HG03439 (cell line): ENCODE measurements around the gene ZNF714.
"Not testable (repeated sequence)": the region's sequence is repeated elsewhere in the genome, so short reads cannot be mapped to it uniquely, and the experiment has no call there.

Experiments used
- ATAC-seq: cut with Tn5 transposase; IDR thresholded peaks from one replicate; pipeline ENCODE4 v1.9.1; 2021; ENCODE audit warnings: mild to moderate bottlenecking, moderate library complexity; ENCODE audit not compliant: unreplicated experiment

The ZNF714 gene

DNA sequence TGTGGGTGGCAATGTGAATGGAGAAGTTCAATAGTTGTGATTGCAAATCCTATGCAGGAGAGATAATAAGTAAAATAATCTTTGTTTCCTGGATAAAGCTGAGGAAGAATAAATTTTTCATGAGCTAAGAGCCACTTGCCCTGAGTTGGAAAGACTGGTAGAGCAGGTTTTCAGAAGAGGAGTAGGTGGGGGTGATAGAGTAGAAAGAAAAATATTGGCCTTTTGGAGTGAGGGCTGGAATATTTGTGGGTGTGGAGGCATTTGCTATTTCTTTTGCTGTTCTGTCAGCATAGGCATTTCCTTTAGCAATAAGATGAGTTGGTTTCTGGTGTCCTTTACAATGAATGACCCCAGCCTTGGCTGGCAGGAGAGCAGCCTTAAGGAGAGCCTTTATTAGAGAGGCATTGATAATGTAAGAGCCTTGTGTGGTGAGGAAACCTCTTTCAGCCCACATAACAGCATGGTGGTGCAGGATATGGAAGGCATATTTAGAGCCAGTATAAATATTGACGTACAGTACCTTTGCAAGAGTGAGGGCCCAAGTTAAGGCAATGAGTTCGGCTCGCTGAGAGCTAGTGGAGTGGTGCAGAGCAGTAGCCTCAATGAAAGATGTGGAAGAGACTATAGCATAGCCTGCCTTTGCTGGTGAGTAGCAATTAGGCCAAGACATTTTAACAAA lies 48.2 kb downstream of the ZNF714 start:
- ATAC-seq: no peak

DNA sequence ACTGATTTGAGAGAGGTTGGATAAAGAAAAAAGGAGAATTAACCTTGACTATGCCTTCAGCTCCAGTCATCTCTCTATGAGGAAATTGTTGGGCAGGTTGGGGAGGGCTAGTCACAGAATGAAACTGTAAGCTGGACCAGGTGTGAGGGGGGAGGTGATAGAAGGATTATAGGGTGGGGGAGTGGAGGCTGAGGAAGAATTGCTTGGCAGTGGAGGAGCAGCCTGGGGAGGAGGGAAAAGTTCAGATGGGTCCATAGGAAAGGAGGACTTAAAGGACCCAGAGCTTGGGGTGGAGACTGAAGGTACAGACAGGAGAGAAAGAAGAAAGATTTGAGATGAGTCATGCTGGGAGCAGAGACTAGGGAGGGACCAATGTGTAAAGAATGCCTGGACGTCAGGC lies 51.6 kb downstream of the ZNF714 start:
- no peak for ATAC-seq

DNA sequence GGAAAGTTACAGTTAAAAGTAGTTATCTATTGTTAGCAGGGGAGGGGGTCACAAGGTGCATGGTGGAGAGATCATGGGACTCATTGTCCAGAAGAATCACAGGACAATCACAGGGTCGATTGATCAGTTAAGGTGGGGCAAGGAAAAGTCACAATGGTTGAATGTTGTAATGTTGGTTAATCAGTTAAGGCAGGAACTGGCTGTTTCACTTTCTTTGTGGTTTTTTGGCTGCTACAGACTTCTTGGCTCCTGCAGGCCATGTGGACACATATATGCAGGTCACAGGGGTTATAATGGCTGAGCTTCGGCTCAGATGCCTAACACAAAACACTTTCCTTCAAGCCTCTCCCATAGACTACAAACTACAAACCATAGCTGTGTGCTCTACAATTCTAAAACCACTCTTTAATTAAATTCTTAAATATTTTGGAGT lies 52.9 kb downstream of the ZNF714 start:
- ATAC-seq: no peak

DNA sequence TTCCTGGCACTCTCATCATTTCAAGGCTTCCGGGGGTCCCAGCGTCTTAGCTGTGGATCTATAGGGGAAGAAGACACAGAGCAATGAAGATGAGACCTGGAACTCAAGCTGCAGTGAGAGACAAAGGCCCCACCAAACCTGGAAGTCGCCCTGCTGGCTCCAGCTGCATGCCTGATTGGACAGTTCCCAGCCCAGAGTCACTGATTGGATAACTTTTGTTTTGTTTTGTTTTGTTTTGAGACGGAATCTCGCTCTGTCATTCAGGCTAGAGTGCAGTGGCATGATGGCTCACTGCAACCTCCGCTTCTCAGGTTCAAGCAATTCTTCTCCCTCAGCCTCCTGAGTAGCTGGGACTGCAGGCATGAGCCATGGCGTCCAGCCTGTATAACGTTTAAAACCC lies 53.4 kb downstream of the ZNF714 start:
- no peak for ATAC-seq

DNA sequence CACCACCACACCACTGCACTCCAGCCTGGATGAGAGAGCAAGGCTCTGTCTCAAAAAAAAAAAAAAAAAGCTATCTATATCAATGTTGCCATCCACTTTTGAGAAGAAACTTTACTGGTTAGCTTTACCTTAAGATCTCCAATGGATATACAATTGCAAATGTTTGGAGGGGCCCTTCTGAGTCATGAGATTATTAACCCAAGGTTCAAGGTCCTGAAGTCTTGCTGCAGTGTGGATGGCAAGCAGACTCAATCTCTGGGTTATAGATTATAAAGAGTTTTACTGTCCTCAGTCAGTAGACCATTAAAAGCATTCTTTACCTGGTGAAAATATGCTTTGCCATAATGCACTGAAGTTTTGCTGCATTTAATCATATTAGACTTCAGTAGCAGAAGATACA lies 56.1 kb downstream of the ZNF714 start:
- ATAC-seq: no peak

DNA sequence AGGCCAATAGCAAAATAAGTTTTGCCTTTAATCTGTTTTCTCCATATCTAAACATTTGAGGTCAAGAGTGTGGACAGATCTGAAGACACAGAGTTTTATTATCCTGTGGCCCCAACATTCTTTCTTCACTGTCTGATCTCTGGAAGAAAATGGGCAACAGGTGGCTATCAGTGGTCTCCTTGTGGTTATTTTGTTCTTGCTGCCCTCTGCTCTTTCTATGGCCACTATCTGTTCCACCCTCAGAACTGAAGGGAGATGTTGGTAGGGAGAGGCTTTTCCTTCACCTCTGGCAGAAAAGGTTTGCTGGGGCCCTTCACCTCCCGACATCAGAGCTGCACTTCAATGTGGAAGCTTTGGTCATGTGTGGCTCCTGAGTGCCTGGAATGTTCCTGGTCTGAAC lies 59.0 kb downstream of the ZNF714 start:
- ATAC-seq: not testable (repeated sequence)

DNA sequence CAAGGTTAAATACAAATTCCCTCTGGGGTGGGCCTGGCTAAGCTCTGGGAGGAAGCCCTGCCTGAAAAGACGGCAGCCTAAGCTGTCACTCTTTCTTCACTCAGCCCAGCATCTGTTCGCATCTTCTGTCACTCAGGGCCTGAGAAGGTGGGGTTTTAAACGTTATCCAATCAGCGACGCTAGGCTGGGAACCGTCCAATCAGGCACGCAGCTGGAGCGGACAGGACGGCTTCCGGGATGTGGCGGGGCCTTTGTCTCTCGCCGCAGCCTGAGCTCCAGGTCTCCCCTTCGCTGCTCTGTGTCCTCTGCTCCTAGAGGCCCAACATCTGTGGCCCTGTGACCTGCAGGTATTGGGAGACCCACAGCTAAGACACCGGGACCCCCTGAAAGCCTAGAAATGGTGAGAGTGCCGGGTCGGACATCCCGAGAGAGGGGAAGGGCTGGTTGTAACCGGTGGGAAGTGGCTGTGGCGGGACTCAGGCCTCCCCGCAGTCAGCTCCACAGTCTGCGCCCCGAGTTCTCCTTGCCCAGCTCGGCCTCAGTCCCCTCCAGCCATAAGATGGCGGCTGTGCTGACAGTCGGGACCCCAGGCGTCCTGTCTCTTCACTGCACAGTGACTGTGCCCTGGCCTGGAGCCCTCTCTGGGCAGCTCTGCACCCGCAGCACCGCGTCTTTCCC lies 59.9 kb downstream of the ZNF714 start, which contains the start of gene ZNF431:
TSS of gene ZNF431 (plus strand) at position 254 of the 678 bp plus-strand sequence. CDS start at position 398, 144 bp downstream.
- ATAC-seq: peak; percentile 99

DNA sequence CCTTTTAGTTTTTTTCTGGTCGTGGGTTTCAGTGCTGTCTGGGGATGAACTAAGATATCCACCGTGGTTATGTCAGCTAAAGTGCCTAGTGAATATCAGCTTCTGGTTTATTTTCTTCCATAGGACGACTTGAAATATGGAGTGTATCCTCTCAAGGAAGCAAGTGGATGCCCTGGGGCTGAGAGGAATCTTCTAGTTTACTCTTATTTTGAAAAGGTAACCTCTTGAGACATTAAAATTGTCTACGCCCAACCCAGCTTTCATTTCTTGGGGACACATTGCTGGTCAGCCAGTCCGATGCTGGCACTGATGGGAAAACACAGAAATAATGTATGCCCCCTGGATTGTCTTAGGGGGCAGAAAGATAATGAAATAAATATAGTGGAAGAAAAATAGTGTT lies 61.4 kb downstream of the ZNF714 start:
- ATAC-seq: no peak

DNA sequence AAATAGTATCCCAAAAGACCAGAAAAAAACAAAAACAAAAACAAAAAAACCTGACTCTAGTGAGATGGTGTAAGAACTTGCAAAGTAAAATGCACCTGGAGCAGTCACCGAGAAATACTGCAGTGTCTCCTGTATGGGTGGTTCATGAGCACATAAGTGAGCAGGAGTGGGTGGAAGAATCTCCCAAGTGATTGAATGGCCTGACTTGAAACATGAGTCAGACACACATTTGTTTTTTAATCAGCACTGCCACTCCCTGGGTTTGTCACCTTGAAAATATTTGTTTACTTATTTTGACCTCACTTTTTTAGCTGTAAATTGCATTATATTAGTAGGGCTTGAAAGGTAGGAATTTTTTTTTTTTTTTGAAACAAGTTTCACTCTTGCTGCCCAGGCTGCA lies 61.9 kb downstream of the ZNF714 start:
- ATAC-seq: no peak

DNA sequence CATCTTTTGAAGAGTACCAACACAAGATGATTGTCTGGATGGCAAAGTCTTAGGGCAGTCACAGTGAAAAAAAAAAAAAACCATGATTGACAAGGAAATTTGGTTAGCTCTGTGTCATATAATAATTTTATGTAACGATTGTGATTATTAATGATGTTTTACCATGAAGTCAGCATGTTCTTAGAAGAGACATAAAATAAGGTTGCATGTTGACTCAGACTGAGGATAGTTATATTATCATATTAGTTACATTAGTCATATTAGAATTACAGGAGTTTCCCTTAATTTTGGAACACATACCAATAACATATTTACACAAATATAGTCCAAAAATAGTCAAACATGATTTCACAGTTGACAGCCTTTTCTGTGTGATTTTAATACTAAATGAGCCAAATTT lies 65.5 kb downstream of the ZNF714 start:
- no peak for ATAC-seq

DNA sequence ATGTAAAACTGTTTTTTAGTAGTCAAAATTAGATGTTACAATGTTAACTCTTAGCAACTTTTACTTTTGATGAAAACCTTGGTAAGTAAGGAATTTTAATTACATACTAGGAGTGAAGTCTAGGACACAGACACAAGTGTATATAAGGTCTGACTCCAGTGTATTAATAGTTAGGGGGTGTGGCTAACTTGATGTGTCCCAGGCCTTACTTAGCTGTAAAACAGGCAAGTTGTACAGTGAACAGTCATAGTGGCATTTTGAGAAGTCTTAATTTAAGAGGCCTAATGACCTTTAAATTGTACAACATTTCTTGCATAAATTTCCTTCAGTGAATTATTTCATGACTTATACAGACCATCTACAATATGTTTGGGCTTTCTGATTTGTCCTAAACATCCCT lies 66.7 kb downstream of the ZNF714 start:
- no peak for ATAC-seq

DNA sequence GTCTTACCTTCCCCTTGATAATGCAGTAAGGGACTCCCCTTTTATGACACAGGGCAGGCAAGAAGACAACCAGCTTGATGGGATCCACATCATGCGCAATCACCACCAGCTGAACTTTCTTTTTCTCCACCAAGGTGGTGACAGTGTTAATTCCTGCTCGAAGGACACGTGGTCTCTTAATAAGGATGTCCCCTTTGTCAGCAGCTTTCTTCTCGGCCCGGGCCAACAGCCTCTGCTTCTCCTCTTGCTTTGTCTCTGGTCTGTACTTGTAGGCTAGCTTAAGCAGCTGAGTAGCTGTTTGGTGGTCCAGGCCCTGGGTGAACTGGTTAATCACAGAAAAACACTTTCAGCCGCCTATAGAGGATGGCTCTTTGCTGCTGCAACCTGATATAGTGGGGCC lies 67.9 kb downstream of the ZNF714 start:
- no peak for ATAC-seq

DNA sequence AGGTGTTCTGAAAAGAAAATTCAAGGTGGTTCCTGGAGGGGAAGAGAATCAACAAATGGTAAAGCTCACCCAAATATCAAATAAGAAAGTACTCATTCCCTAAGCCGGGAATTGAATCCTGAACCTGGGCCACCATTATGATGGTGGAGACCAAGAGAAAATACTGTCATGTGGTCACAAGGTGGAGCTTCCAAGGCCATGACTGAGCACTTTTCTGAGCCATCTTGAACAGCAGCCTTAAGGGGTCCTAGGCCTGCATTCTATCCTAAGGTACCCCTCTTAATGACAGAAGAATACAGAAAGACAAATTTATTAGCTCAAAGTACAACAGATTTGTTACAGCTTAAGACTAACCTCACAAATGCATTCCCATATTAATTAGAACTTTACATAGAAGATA lies 69.5 kb downstream of the ZNF714 start:
- no peak for ATAC-seq

DNA sequence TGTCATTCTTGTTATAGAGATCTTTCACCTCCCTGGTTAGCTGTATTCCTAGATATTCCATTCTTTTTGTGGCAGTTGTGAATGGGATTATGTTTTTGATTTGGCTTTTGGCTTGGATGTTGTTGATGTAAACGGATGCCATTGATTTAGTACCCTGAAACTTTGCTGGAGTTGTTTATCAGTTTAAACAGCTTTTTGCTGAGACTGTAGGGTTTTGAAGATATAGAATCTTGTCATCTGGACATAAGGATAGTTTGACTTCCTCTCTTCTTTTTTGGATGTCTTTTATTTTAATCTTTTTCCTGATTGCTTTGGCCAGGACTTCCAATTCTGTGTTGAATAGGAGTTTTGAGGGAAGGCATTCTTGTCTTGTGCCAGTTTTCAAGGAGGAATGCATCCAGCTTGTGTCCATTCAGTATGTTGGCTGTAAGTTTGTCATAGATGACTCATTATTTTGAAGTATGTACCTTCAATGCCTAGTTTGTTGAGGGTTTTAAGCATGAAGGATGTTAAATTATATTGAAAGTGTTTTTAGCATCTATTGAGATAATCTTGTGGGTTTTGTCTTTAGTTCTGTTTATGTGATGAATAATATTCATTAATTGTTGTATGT lies 76.6 kb downstream of the ZNF714 start:
- no peak for ATAC-seq

DNA sequence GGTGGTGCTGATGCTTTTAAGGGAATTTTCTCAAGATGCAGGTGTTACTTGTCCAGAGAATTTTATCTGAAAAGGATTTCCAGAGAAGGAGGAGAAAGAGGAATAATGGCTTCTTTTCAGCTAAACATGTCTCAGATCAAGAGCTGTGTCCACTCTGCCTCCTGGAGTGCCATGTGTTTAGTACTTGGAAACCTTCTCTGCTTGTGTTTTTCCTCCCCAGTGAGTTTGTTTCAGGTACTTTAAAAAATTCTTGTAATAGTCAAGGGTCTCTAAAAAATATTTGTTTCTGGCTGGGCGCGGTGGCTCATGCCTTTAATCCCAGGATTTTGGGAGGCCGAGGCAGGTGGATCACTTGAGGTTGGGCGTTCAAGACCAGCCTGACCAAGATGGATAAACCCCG lies 82.5 kb downstream of the ZNF714 start:
- no peak for ATAC-seq

DNA sequence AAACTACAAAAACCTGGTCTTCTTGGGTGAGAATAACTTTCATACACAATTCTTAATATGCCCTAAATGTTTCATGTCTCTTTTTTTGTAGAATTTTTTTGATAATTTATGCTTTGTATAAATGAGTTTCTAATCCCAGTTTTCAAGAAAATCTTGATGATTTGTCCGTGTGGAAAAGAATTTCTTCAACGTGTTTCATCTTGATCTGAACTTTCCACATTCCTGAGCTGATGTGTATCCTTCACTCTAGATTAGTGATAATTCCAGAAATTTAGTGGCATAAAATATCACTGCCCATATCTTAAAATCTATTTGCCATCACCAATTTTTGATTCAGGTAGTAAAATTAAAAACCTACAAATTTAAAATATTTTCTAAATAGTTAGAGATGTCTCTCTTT lies 84.4 kb downstream of the ZNF714 start:
- ATAC-seq: no peak
